HepG2 (cell line): ENCODE measurements around the gene LILRB3. TPM values are rescaled to one million over a fixed set of nuclear protein-coding genes. Genes with fewer than 3 reads are reported as not detected.

Experiments
- BCLAF1 ChIP-seq: fragments of 450-650 bp; IDR thresholded peaks from 2 replicates; pipeline ENCODE4 v1.6.1; 2017; ENCODE audit warnings: mild to moderate bottlenecking
- CHD2 ChIP-seq: IDR thresholded peaks from 2 replicates; pipeline ENCODE4 v1.6.1; 2011; ENCODE audit warnings: low read depth, low read length, improper control_type of control experiment
- CREBL2 ChIP-seq: sonication (generic); formaldehyde crosslinking; IDR thresholded peaks from 2 replicates; pipeline ENCODE4 v1.8.1; 2023; ENCODE audit warnings: missing genetic modification reagents, mild to moderate bottlenecking, borderline replicate concordance
- HOXA7 ChIP-seq: sonication (generic); formaldehyde crosslinking; IDR thresholded peaks from 2 replicates; pipeline ENCODE4 v1.8.1; 2022; ENCODE audit warnings: mild to moderate bottlenecking, missing genetic modification reagents, moderate library complexity
- MED1 ChIP-seq: sonication (generic); formaldehyde crosslinking; IDR thresholded peaks from 2 replicates; pipeline ENCODE4 v1.4.0; 2020; ENCODE audit warnings: missing genetic modification reagents
- MLX ChIP-seq: IDR thresholded peaks from 2 replicates; pipeline ENCODE4 v1.6.1; 2016
- MLXIP ChIP-seq: sonication (generic); formaldehyde crosslinking; IDR thresholded peaks from 2 replicates; pipeline ENCODE4 v1.9.0; 2021; ENCODE audit warnings: missing genetic modification reagents, borderline replicate concordance
- POLR2AphosphoS5 ChIP-seq: IDR thresholded peaks from 2 replicates; pipeline ENCODE4 v1.6.1; 2012; ENCODE audit warnings: low read depth, low read length
- PRDM10 ChIP-seq: sonication (generic); formaldehyde crosslinking; IDR thresholded peaks from 2 replicates; pipeline ENCODE4 v1.4.0; 2020; ENCODE audit warnings: low read depth, missing genetic modification reagents
- TFDP1 ChIP-seq: IDR thresholded peaks from 2 replicates; pipeline ENCODE4 v1.6.1; 2016; ENCODE audit warnings: missing compliant biosample characterization, missing genetic modification reagents, borderline replicate concordance
- ZFP36L1 ChIP-seq: sonication (generic); formaldehyde crosslinking; IDR thresholded peaks from 2 replicates; pipeline ENCODE4 v1.8.0; 2022; ENCODE audit warnings: mild to moderate bottlenecking, missing genetic modification reagents, moderate library complexity
- ZNF275 ChIP-seq: sonication (generic); formaldehyde crosslinking; IDR thresholded peaks from 2 replicates; pipeline ENCODE4 v1.8.0; 2022; ENCODE audit warnings: missing genetic modification reagents, mild to moderate bottlenecking, inconsistent platforms, borderline replicate concordance
- ZNF3 ChIP-seq: IDR thresholded peaks from 2 replicates; pipeline ENCODE4 v1.7.0; 2017; ENCODE audit warnings: inconsistent platforms
- ZNF33A ChIP-seq: sonication (generic); formaldehyde crosslinking; IDR thresholded peaks from 2 replicates; pipeline ENCODE4 v1.5.1; 2020; ENCODE audit warnings: missing genetic modification reagents, mild to moderate bottlenecking, moderate library complexity, borderline replicate concordance
- ZNF777 ChIP-seq: sonication (generic); formaldehyde crosslinking; IDR thresholded peaks from 2 replicates; pipeline ENCODE4 v1.4.0; 2020; ENCODE audit warnings: missing genetic modification reagents
- ZSCAN9 ChIP-seq: IDR thresholded peaks from 2 replicates; pipeline ENCODE4 v1.6.1; 2016; ENCODE audit warnings: borderline replicate concordance
- polyA plus RNA-seq, 8 experiments: library from polyadenylated mRNA; depleted of rRNA in 3 of 8; stranded (reverse) in 7 of 8; unstranded in 1 of 8; fragments of >200 nt; fragmentation: Illumina TruSeq in 4 of 8; extraction: Trizol in 4 of 8; gene quantifications; 2 replicates each; pipeline versions ENCODE4 v1.2.1 to v1.2.3, GENCODE V29; 2011 to 2016; ENCODE audit warnings: low read depth in 4 of 8, missing spikeins in 1 of 8, mixed read lengths in 1 of 8; ENCODE audit not compliant: insufficient read depth in 1 of 8
- total RNA-seq, 5 experiments: library from RNA; depleted of rRNA; stranded (reverse); fragments of >200 nt; fragmentation: Illumina TruSeq; extraction: Trizol; gene quantifications; 2 replicates each; pipeline ENCODE4 v1.2.3, GENCODE V29; 2016; ENCODE audit warnings: low read depth in 1 of 5

LILRB3 gene
- total and polyA plus RNA-seq, 2 of the 13 experiments (the other 11 are each of a cell fraction or from before 2014, with no cell fraction given) = 0.22 TPM; not detected in 1

- TF ChIP-seq MLXIP (CRISPR knock-in tag) (no peak), PRDM10 (no peak), CHD2 (no peak), MED1 (peak; percentile 84), ZNF33A (CRISPR knock-in tag) (no peak), ZSCAN9 (peak; percentile 70; the same call in 1 of the 2 replicates), ZNF275 (CRISPR knock-in tag) (no peak), BCLAF1 (no peak), POLR2AphosphoS5 (no peak), ZFP36L1 (no peak), HOXA7 (no peak), ZNF777 (CRISPR knock-in tag) (no peak), ZNF3 (CRISPR knock-in tag) (no peak), MLX (CRISPR knock-in tag) (peak; percentile 81), TFDP1 (CRISPR knock-in tag) (no peak), CREBL2 (CRISPR knock-in tag) (no peak)
Observed at GRCh38 chr19:54209811-54210494, 12.9 kb downstream of the LILRB3 start (continued).
